H9 (cell line): Measurements from ENCODE around the gene MAGOH. TPM values are rescaled to one million over a fixed set of nuclear protein-coding genes. Genes with fewer than 3 reads are reported as not detected.

Experiments
- DNase-seq: peaks from one replicate; pipeline ENCODE4 v3.0.0-alpha.2; 2017
- H2AFZ ChIP-seq: one replicate; pipeline ENCODE4 v1.6.1; 2013; ENCODE audit warnings: mild to moderate bottlenecking, low read length, control low read depth, moderate library complexity
- H2AK5ac ChIP-seq: 2 replicates; pipeline ENCODE4 v1.6.1; 2013; ENCODE audit warnings: low read length, control low read depth, mixed read lengths; ENCODE audit not compliant: insufficient read length
- H2BK120ac ChIP-seq: one replicate; pipeline ENCODE4 v1.6.1; 2013; ENCODE audit warnings: low read depth, mild to moderate bottlenecking, low read length, control low read depth, inconsistent platforms; ENCODE audit not compliant: poor library complexity, severe bottlenecking
- H2BK12ac ChIP-seq: 2 replicates; pipeline ENCODE4 v1.6.1; 2013; ENCODE audit warnings: low read length, control low read depth, mixed read lengths, low read depth; ENCODE audit not compliant: insufficient read length
- H2BK15ac ChIP-seq: 2 replicates; pipeline ENCODE4 v1.6.1; 2013; ENCODE audit warnings: low read depth, low read length, control low read depth
- H2BK20ac ChIP-seq: one replicate; pipeline ENCODE4 v1.6.1; 2013; ENCODE audit warnings: low read depth, mild to moderate bottlenecking, low read length, control low read depth, inconsistent platforms; ENCODE audit not compliant: poor library complexity, severe bottlenecking
- H2BK5ac ChIP-seq: 2 replicates; pipeline ENCODE4 v1.6.1; 2013; ENCODE audit warnings: low read length, control low read depth, mixed read lengths; ENCODE audit not compliant: insufficient read length
- H3K14ac ChIP-seq: 2 replicates; pipeline ENCODE4 v1.6.1; 2013; ENCODE audit warnings: low read length, control low read depth; ENCODE audit not compliant: insufficient read depth
- H3K18ac ChIP-seq: 2 replicates; pipeline ENCODE4 v1.6.1; 2013; ENCODE audit warnings: low read depth, mild to moderate bottlenecking, mixed read lengths, low read length, control low read depth; ENCODE audit not compliant: insufficient read length
- H3K23ac ChIP-seq: 2 replicates; pipeline ENCODE4 v1.6.1; 2013; ENCODE audit warnings: low read length, control low read depth, mixed read lengths, low read depth; ENCODE audit not compliant: insufficient read length
- H3K23me2 ChIP-seq: 2 replicates; pipeline ENCODE4 v1.6.1; 2013; ENCODE audit warnings: low read depth, mild to moderate bottlenecking, mixed read lengths, low read length, control low read depth; ENCODE audit not compliant: insufficient read length, poor library complexity, severe bottlenecking
- H3K27ac ChIP-seq: 2 replicates; pipeline ENCODE4 v1.5.1; 2013; ENCODE audit warnings: low read length, control low read depth, mixed read lengths, low read depth; ENCODE audit not compliant: insufficient read length
- H3K27me3 ChIP-seq: 2 replicates; pipeline ENCODE4 v1.6.1; 2013; ENCODE audit warnings: low read length, control low read depth, inconsistent platforms; ENCODE audit not compliant: insufficient read depth
- H3K4ac ChIP-seq: 2 replicates; pipeline ENCODE4 v1.6.1; 2013; ENCODE audit warnings: low read depth, mild to moderate bottlenecking, control low read depth, inconsistent platforms, low read length, moderate library complexity
- H3K4me1 ChIP-seq: 2 replicates; pipeline ENCODE4 v1.6.1; 2013; ENCODE audit warnings: low read length, control low read depth, inconsistent platforms; ENCODE audit not compliant: insufficient read depth
- H3K4me2 ChIP-seq: 2 replicates; pipeline ENCODE4 v1.6.1; 2013; ENCODE audit warnings: low read length, control low read depth, mixed read lengths; ENCODE audit not compliant: insufficient read length, insufficient read depth
- H3K56ac ChIP-seq: 2 replicates; pipeline ENCODE4 v1.6.1; 2013; ENCODE audit warnings: low read depth, mild to moderate bottlenecking, mixed read lengths, low read length, control low read depth; ENCODE audit not compliant: insufficient read length
- H3K79me1 ChIP-seq: 2 replicates; pipeline ENCODE4 v1.6.1; 2013; ENCODE audit warnings: low read depth, mild to moderate bottlenecking, moderate library complexity, low read length, control low read depth, inconsistent platforms; ENCODE audit not compliant: insufficient read depth, poor library complexity, severe bottlenecking
- H3K79me2 ChIP-seq: 2 replicates; pipeline ENCODE4 v1.6.1; 2013; ENCODE audit warnings: low read length, control low read depth, inconsistent platforms; ENCODE audit not compliant: insufficient read depth
- H3K9ac ChIP-seq: 2 replicates; pipeline ENCODE4 v1.6.1; 2013; ENCODE audit warnings: low read length, control low read depth, mixed read lengths; ENCODE audit not compliant: insufficient read length; ENCODE audit errors: extremely low read depth
- H3K9me3 ChIP-seq: one replicate; pipeline ENCODE4 v1.6.1; 2013; ENCODE audit warnings: low read depth, low read length, inconsistent platforms; ENCODE audit not compliant: control insufficient read depth
- H3T11ph ChIP-seq: one replicate; pipeline ENCODE4 v1.6.1; 2013; ENCODE audit warnings: mild to moderate bottlenecking, low read length, control low read depth, inconsistent platforms
- H4K20me1 ChIP-seq: one replicate; pipeline ENCODE4 v1.6.1; 2013; ENCODE audit not compliant: control insufficient read depth, insufficient read length, insufficient read depth
- H4K5ac ChIP-seq: 2 replicates; pipeline ENCODE4 v1.6.1; 2013; ENCODE audit warnings: low read depth, mild to moderate bottlenecking, mixed read lengths, low read length, control low read depth; ENCODE audit not compliant: insufficient read length
- H4K8ac ChIP-seq: replicated peaks from 2 replicates; pipeline ENCODE4 v1.6.1; 2013; ENCODE audit warnings: low read length, control low read depth, mixed read lengths, low read depth; ENCODE audit not compliant: insufficient read length
- H4K91ac ChIP-seq: 2 replicates; pipeline ENCODE4 v1.6.1; 2013; ENCODE audit warnings: low read depth, mild to moderate bottlenecking, moderate library complexity, mixed read lengths, low read length, control low read depth; ENCODE audit not compliant: insufficient read length
- H3K27ac Mint-ChIP-seq, 3 experiments: 2 replicates in 2 of 3; 3 replicates in 1 of 3; pipeline ENCODE4 v1.8.0; 2020 to 2021; ENCODE audit warnings: mixed read lengths in 3 of 3, mild to moderate bottlenecking in 1 of 3, moderate library complexity in 1 of 3
- H3K27me3 Mint-ChIP-seq: 2 replicates; pipeline ENCODE4 v1.8.0; 2021; ENCODE audit warnings: low read depth, mild to moderate bottlenecking, moderate library complexity, mixed read lengths
- H3K36me3 Mint-ChIP-seq, 3 experiments: 2 replicates in 2 of 3; 3 replicates in 1 of 3; pipeline ENCODE4 v1.8.0; 2020 to 2021; ENCODE audit warnings: low read depth in 3 of 3, mixed read lengths in 3 of 3; ENCODE audit not compliant: insufficient read depth in 1 of 3
- H3K4me1 Mint-ChIP-seq, 2 experiments: 2 replicates each; pipeline ENCODE4 v1.8.0; 2020; ENCODE audit warnings: mixed read lengths in 2 of 2
- H3K4me3 Mint-ChIP-seq, 2 experiments: 2 replicates in 1 of 2; 3 replicates in 1 of 2; pipeline ENCODE4 v1.8.0; 2020 to 2021; ENCODE audit warnings: mild to moderate bottlenecking in 2 of 2, mixed read lengths in 2 of 2, moderate library complexity in 1 of 2
- H3K9me3 Mint-ChIP-seq, 2 experiments: 2 replicates in 1 of 2; 3 replicates in 1 of 2; pipeline ENCODE4 v1.8.0; 2020; ENCODE audit warnings: mild to moderate bottlenecking in 2 of 2, mixed read lengths in 2 of 2, moderate library complexity in 1 of 2
- WGBS: extraction: QIAGEN DNeasy Blood & Tissue Kit; methylation state at CpG from one replicate; pipeline ENCODE4 v1.1.7; 2013; ENCODE audit warnings: missing lambda C conversion rate, low lambda C conversion rate, mixed read lengths; ENCODE audit not compliant: insufficient read length; ENCODE audit errors: extremely low coverage; 5-methylcytosine and 5-hydroxymethylcytosine counted together
- long read RNA-seq: library from polyadenylated mRNA; unstranded; transcript quantifications from one replicate; pipeline ENCODE4 v2.0.0, GENCODE V29; 2020
- total RNA-seq: library from RNA; stranded (reverse); gene quantifications from 2 replicates; pipeline ENCODE4 v1.2.1, GENCODE V29; 2021
- TF ChIP-seq, protein P1 (sequence below): fragments of 200-600 bp; sonication (generic); conservative IDR thresholded peaks from 3 replicates; pipeline ENCODE4 v1.8.0; 2021; ENCODE audit warnings: antibody characterized with exemption, mild to moderate bottlenecking

Gene MAGOH
- total RNA-seq = 81.2 and 82.7 TPM in 2 replicates
- long read RNA-seq, transcript MAGOH-202 (5 exons, 756 nt) = major isoform, 10 of 13 reads
- long read RNA-seq, partial matches to known transcripts = 2 of 13 reads
- long read RNA-seq, other reads (novel, unspliced or antisense) = 0 of 13 reads

DNA sequence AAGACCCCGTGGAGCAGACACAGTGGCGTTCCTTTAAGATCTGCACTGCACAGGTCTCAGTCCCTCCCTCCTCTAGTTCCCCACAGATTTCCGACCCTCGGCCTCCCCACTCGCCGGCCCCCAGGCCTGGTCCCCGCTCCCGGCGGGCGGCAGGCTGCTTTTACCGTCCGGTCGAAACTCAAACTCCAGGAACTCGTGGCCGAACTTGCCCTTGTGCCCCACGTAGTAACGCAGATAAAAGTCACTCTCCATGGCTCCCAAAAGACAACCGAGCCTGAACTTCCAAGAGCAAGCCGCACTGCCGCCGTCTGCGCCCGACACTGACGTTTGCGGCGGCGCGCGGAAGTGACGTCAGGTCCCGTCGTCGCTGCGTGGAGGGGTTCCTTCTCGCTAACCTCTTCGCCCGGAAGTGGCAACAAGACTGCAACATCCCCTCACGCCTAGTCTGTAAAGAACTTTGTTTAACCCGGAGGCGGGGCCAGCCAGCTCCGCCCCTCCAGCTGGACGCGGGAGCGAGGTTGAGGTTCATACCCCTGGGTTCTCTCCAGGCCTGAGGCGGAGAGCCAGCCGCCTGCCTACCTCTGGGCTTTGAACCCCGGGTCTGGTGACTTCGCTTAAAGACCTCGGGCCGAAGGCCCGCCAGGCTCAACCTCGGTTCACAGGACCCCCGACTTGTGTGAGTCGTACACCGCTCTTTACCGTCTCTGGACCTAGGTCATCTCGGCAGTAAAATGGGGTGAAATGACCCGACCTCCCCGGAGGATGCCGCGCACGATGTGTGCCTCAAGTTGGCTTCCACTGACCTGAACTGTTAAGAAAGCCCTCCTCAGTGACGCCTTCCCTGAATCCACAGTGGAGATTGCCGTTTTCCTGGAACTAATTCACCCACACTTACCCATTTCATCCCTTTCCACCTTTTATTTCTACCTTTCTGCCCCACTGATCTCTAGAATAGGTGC, at the start of gene MAGOH:
TSS of gene MAGOH (minus strand) at position 322 of the 959 bp plus-strand sequence. CDS start at position 252, 70 bp downstream.
- DNase-seq = peak; percentile 98
- H3K27me3 ChIP-seq = no peaks in the 10 kb centered on the region
- peak within 1 kb of the TSS; percentile 77 for H3K14ac ChIP-seq
- peak within 1 kb of the TSS; percentile 90 for H3K4me2 ChIP-seq
- H2BK5ac ChIP-seq = peak within 1 kb of the TSS; percentile 4
- peaks cover 6% of the 10 kb centered on the region; the same call in 1 of the 2 replicates for H3K79me2 ChIP-seq
- no peak within 1 kb of the TSS for H2AFZ ChIP-seq
- no peak within 1 kb of the TSS for H2AK5ac ChIP-seq
- no peak within 1 kb of the TSS for H4K8ac ChIP-seq
- H3K27me3 Mint-ChIP-seq = no peaks in the 10 kb centered on the region; the same call in 1 of the 2 replicates
- no peak within 1 kb of the TSS for H4K91ac ChIP-seq
- no peak within 1 kb of the TSS for H3K18ac ChIP-seq
- peak within 1 kb of the TSS; percentile 92 for H3K9ac ChIP-seq
- H4K5ac ChIP-seq = no peak within 1 kb of the TSS
- peaks cover 6% of the 10 kb centered on the region for H3K23me2 ChIP-seq
- no peak within 1 kb of the TSS for H2BK12ac ChIP-seq
- H2BK120ac ChIP-seq = no peak within 1 kb of the TSS
- WGBS = no CpG with 5 or more reads among the region's 64 CpGs
- no peaks in the 10 kb centered on the region for H3K4me1 ChIP-seq
- peaks cover 4 to 31% (median 17%) of the 10 kb centered on the region in 3 experiments; a peak in 6 of 7 replicates for H3K36me3 Mint-ChIP-seq
- H3K27ac Mint-ChIP-seq = peak within 1 kb of the TSS; percentile 52 to 98 (median 88)
- H3K9me3 Mint-ChIP-seq = no peaks in the 10 kb centered on the region
- no peak within 1 kb of the TSS for H3T11ph ChIP-seq
- no peaks in the 10 kb centered on the region for H3K9me3 ChIP-seq
- no peaks in the 10 kb centered on the region for H4K20me1 ChIP-seq
- TF ChIP-seq, protein P1, sequence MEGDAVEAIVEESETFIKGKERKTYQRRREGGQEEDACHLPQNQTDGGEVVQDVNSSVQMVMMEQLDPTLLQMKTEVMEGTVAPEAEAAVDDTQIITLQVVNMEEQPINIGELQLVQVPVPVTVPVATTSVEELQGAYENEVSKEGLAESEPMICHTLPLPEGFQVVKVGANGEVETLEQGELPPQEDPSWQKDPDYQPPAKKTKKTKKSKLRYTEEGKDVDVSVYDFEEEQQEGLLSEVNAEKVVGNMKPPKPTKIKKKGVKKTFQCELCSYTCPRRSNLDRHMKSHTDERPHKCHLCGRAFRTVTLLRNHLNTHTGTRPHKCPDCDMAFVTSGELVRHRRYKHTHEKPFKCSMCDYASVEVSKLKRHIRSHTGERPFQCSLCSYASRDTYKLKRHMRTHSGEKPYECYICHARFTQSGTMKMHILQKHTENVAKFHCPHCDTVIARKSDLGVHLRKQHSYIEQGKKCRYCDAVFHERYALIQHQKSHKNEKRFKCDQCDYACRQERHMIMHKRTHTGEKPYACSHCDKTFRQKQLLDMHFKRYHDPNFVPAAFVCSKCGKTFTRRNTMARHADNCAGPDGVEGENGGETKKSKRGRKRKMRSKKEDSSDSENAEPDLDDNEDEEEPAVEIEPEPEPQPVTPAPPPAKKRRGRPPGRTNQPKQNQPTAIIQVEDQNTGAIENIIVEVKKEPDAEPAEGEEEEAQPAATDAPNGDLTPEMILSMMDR = no peak
- H2BK15ac ChIP-seq = no peak within 1 kb of the TSS
- H2BK20ac ChIP-seq = no peak within 1 kb of the TSS
- H3K79me1 ChIP-seq = peaks cover 5% of the 10 kb centered on the region
- H3K56ac ChIP-seq = no peak within 1 kb of the TSS
- peak within 1 kb of the TSS; percentile 94 to 98 for H3K4me3 Mint-ChIP-seq
- peaks cover 11 to 13% of the 10 kb centered on the region in 2 experiments for H3K4me1 Mint-ChIP-seq
- H3K4ac ChIP-seq = no peak within 1 kb of the TSS
- H3K23ac ChIP-seq = no peak within 1 kb of the TSS
- no peak within 1 kb of the TSS for H3K27ac ChIP-seq
